Activated B cell treated with CpG ODN at 0.5 μM for 24 hours (primary cell): Measurements from ENCODE around the gene SLC25A38. TPM values are rescaled to one million over a fixed set of nuclear protein-coding genes. Genes with fewer than 3 reads are reported as not detected.

Experiments
- ATAC-seq: fragments of 200-7000 bp; cut with Tn5 transposase; one replicate; pipeline ENCODE4 v1.10.0; 2021; ENCODE audit warnings: low read depth, mild to moderate bottlenecking, moderate library complexity
- CTCF ChIA-PET: fragments of 350-600 bp; sonication (Branson Sonifier 250); formaldehyde crosslinking; loops from one replicate; lab custom pipeline; 2021; ENCODE audit warnings: antibody characterized with exemption; lab: Charles Lee
- POLR2A ChIA-PET: fragments of 350-600 bp; sonication (Branson Sonifier 250); formaldehyde crosslinking; loops from one replicate; lab custom pipeline; 2021; ENCODE audit warnings: antibody characterized with exemption; lab: Charles Lee
- DNase-seq: peaks from one replicate; pipeline ENCODE4 v3.0.0; 2022
- H3K27ac Mint-ChIP-seq: one replicate; pipeline ENCODE4 v1.8.0; 2020; ENCODE audit warnings: mixed read lengths
- H3K27me3 Mint-ChIP-seq: one replicate; pipeline ENCODE4 v1.8.0; 2021; ENCODE audit warnings: mixed read lengths
- H3K36me3 Mint-ChIP-seq: one replicate; pipeline ENCODE4 v1.8.0; 2021; ENCODE audit warnings: low read depth, mixed read lengths
- H3K4me1 Mint-ChIP-seq: one replicate; pipeline ENCODE4 v1.8.0; 2021; ENCODE audit warnings: mixed read lengths
- H3K4me3 Mint-ChIP-seq: one replicate; pipeline ENCODE4 v1.8.0; 2020; ENCODE audit warnings: mild to moderate bottlenecking, mixed read lengths
- H3K9me3 Mint-ChIP-seq: one replicate; pipeline ENCODE4 v1.8.0; 2020; ENCODE audit warnings: mixed read lengths
- intact Hi-C: fragments of 100-400 bp; cut with micrococcal nuclease; formaldehyde crosslinking; loops from one replicate; pipeline ENCODE4 v1.15.1; 2024
- total RNA-seq: library from RNA; stranded (reverse); gene quantifications from 2 replicates; pipeline ENCODE4 v1.2.3, GENCODE V29; 2022
- TF ChIP-seq, protein P1 (sequence below): fragments of 200-600 bp; IDR thresholded peaks from one replicate; pipeline ENCODE4 v1.8.0; 2022; ENCODE audit warnings: antibody characterized with exemption, mild to moderate bottlenecking

SLC25A38 gene
- total RNA-seq, 1 donor from 2014 or later = 52.9 TPM

DNA sequence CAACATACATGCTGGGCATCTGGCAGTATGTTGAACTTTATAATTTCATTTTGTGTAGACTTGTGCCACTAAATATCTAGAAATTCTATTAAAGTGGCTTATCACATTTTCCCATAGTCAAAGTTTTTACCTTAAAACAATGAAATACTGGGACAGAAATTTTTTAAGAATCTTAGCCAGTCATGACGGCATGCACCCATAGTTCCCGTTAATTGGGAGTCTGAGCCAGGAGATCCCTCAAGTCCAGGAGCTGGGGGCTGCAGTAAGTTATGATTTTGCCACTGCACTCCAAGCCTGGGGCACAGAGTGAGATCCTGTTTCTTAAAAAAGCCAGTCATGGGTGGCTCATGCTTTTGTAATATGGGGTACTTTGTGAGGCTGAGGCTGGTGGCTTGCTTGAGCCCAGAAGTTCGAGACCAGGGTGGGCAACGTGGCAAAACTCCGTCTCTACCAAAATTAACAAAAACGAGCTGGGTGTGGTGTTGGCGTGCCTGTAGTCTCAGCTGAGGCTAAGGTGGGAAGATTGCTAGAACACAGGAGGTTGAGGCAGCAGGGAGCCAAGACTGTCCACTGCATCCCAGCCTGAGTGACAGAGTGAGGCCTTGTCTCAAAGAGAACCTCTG is 26.5 kb downstream of the SLC25A38 start:
- DNase-seq (no peak), ATAC-seq (no peak)
- peaks cover 48% of the 10 kb centered on the region for H3K4me1 Mint-ChIP-seq
- H3K36me3 Mint-ChIP-seq = peaks cover 80% of the 10 kb centered on the region
- POLR2A ChIA-PET = interaction anchor here (5.9 kb wide), 1 partner anchor 23 kb away, joined by 101 read pairs; the partner anchor contains the start of gene SLC25A38
- H3K9me3 Mint-ChIP-seq = no peaks in the 10 kb centered on the region
- peak overlapping the region; percentile 39 for H3K27ac Mint-ChIP-seq
- peak overlapping the region; percentile 41 for H3K4me3 Mint-ChIP-seq
- TF ChIP-seq, protein P1, sequence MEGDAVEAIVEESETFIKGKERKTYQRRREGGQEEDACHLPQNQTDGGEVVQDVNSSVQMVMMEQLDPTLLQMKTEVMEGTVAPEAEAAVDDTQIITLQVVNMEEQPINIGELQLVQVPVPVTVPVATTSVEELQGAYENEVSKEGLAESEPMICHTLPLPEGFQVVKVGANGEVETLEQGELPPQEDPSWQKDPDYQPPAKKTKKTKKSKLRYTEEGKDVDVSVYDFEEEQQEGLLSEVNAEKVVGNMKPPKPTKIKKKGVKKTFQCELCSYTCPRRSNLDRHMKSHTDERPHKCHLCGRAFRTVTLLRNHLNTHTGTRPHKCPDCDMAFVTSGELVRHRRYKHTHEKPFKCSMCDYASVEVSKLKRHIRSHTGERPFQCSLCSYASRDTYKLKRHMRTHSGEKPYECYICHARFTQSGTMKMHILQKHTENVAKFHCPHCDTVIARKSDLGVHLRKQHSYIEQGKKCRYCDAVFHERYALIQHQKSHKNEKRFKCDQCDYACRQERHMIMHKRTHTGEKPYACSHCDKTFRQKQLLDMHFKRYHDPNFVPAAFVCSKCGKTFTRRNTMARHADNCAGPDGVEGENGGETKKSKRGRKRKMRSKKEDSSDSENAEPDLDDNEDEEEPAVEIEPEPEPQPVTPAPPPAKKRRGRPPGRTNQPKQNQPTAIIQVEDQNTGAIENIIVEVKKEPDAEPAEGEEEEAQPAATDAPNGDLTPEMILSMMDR = no peak
- CTCF ChIA-PET = interaction anchor here (0.8 to 3.7 kb wide), 3 partner anchors 24 to 121 kb away, joined by 4 to 16 read pairs (median 10); no protein-coding TSS in a partner anchor
- intact Hi-C loops = no loop called here
- H3K27me3 Mint-ChIP-seq = no peaks in the 10 kb centered on the region

DNA sequence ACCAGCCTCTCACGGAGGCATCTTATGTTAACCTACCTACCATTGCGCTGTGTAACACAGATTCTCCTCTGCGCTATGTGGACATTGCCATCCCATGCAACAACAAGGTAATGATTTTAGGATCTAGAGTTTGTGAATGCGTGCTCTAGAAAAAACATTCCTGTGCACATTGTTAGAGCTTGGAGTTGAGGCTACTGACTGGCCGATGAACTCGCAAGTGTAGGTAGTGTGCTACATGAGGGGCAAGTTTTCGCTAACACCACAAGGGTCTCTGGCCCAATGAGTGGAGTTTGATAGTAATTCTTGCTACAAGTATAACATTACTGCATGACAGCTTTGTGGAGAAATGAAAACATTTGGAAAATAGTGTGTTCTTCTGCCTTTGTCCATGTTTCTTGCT is 27.7 kb downstream of the SLC25A38 start:
- intact Hi-C loops = no loop called here
- Mint-ChIP-seq H3K27ac (no peak overlapping the region), H3K36me3 (peaks cover 85% of the 10 kb centered on the region), H3K9me3 (no peaks in the 10 kb centered on the region), H3K4me1 (peaks cover 48% of the 10 kb centered on the region), H3K4me3 (no peak overlapping the region), H3K27me3 (no peaks in the 10 kb centered on the region)
- TF ChIP-seq, protein P1 = no peak
- ChIA-PET CTCF (no interaction called here), POLR2A (no interaction called here)
- no peak for DNase-seq
- no peak for ATAC-seq

DNA sequence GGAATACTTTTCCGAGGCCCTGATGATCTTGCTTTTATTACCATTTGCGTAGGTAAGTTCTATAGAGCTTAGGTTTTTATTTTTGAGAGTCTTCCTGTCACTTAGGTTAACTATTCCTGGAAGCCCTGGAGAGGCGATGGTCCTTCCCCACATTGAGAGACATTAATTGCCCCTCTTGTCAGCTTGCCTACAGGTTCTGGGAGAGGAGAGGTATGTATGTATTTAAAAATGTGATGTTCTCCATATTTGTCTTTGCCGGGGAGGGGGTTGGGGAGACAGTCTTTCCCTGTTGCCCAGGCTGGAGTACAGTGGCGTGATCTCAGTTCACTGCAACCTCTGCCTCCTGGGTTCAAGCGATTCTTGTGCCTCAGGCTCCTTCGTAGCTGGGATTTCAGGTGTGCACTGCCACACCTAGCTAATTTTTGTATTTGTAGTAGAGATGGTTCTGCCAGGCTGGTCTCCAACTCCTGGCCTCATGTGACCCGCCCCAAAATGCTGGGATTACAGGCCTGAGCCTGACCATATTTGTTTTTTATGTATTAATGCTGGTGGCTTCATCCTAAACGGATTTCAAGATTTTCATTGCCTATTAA is 29.6 kb downstream of the SLC25A38 start:
- POLR2A ChIA-PET = interaction anchor here (1.6 to 1.9 kb wide), 2 partner anchors 24 to 28 kb away, joined by 5 to 6 read pairs; no protein-coding TSS in a partner anchor
- peaks cover 74% of the 10 kb centered on the region for H3K36me3 Mint-ChIP-seq
- H3K9me3 Mint-ChIP-seq = no peaks in the 10 kb centered on the region
- TF ChIP-seq, protein P1 = no peak
- CTCF ChIA-PET = no interaction called here
- no peak overlapping the region for H3K4me3 Mint-ChIP-seq
- no peak for ATAC-seq
- H3K27me3 Mint-ChIP-seq = no peaks in the 10 kb centered on the region
- intact Hi-C loops = no loop called here
- no peak for DNase-seq
- H3K27ac Mint-ChIP-seq = peak overlapping the region; percentile 61
- H3K4me1 Mint-ChIP-seq = peaks cover 35% of the 10 kb centered on the region

DNA sequence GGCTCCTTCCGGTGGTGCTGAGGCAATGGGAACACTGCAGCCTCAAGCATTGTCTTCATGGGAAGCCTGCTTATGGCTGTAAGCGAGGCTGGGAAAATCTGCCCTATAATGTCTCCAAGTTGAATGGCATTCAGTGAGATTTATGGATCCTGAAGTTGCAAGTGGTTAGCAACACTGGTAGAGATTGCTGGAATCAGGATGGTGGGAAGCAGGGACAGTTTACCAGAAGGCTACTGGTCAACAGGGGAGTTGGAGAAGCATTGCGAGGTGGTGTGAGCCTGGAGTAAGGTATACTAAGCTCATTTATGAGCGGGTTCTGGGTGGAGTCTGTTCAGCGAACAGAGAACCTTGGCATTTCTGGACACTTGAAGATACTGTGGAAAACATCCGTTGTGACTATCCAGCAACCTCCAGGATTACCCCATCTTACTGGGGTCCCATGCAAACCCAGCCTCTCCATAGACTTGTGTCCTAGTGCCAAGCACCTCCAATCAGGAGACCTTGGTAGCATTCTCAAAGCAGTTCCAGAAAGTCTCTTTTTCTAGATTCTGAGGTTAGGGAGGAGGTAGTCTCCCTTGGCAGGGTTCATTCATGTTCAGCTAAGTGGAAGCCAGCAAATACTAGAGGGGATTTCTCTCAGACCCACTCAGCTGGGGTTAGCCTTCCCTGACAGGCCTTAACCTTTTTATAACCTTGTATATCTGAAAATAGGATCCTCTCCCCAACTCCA is 30.7 kb downstream of the SLC25A38 start:
- CTCF ChIA-PET = no interaction called here
- intact Hi-C loops = no loop called here
- no peaks in the 10 kb centered on the region for H3K27me3 Mint-ChIP-seq

More for the DNA sequence above, 30.7 kb downstream of the SLC25A38 start:
- POLR2A ChIA-PET = interaction anchor here (0.6 to 2.1 kb wide), 6 partner anchors 7 to 1082 kb away, joined by 3 to 15 read pairs (median 4); partner anchors contain the start of gene RPSA
- peaks cover 65% of the 10 kb centered on the region for H3K36me3 Mint-ChIP-seq
- no peaks in the 10 kb centered on the region for H3K9me3 Mint-ChIP-seq
- DNase-seq (no peak), ATAC-seq (peak; percentile 8)
- TF ChIP-seq, protein P1 = no peak
- H3K27ac Mint-ChIP-seq = peak overlapping the region; percentile 43
- H3K4me1 Mint-ChIP-seq = peaks cover 30% of the 10 kb centered on the region
- no peak overlapping the region for H3K4me3 Mint-ChIP-seq
